H7 (cell line): ENCODE results near the gene AQP11. TPM values are rescaled to one million over a fixed set of nuclear protein-coding genes. Genes with fewer than 3 reads are reported as not detected.
"Not testable (repeated sequence)": the region's sequence is repeated elsewhere in the genome, so short reads cannot be mapped to it uniquely, and the experiment has no call there.

Experiments used
- DNase-seq: peaks from one replicate; pipeline ENCODE4 v3.0.0; 2012
- H3K27me3 ChIP-seq: 2 replicates; pipeline ENCODE4 v1.6.0; 2011; ENCODE audit warnings: mild to moderate bottlenecking, low read length; ENCODE audit not compliant: control insufficient read depth, insufficient read depth
- H3K36me3 ChIP-seq: replicated peaks from 2 replicates; pipeline ENCODE4 v1.5.1; 2011; ENCODE audit warnings: low read length; ENCODE audit not compliant: control insufficient read depth, insufficient read depth
- H3K4me3 ChIP-seq: 2 replicates; pipeline ENCODE4 v1.5.1; 2011; ENCODE audit warnings: low read depth, mild to moderate bottlenecking, control low read depth, low read length, moderate library complexity; ENCODE audit not compliant: insufficient read depth
- total RNA-seq: library from RNA; depleted of rRNA; stranded (reverse); fragments of >200 nt; shearing (Covaris generic); gene quantifications from 2 replicates; pipeline ENCODE4 v1.2.3, GENCODE V29; 2014

The AQP11 gene
- total RNA-seq, 1 experiment from 2014 or later: 2.0 TPM

GRCh38 chr11:77568916-77569675 lies 20.7 kb upstream of the AQP11 start:
- H3K27me3 ChIP-seq: no peaks in the 10 kb centered on the region
- no peaks in the 10 kb centered on the region for H3K36me3 ChIP-seq
- DNase-seq: no peak
- H3K4me3 ChIP-seq: no peak overlapping the region

GRCh38 chr11:77569676-77570070 lies 20.1 kb upstream of the AQP11 start:
- no peaks in the 10 kb centered on the region for H3K36me3 ChIP-seq
- H3K4me3 ChIP-seq: no peak overlapping the region
- H3K27me3 ChIP-seq: no peaks in the 10 kb centered on the region
- no peak for DNase-seq

DNA sequence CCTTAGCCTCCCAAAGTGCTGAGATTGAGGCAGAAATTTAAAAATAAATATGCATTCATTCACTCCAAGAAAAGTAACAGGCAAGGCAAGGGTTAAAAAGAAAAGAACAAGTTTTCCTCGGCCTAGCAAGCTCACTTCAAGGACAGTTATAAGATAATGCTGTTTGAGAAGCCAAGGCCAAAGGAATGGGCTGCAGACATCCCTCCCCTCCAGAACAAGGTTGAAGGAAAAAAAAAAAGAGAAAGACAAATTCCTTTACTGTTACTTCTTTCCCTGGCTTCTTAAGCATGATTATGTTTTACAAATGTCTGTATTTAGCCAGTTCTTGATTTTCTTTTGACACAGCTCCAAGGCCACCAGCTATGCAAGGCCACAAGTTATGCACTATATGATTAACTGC lies 18.9 kb upstream of the AQP11 start:
- H3K27me3 ChIP-seq, H3K36me3 ChIP-seq, DNase-seq, H3K4me3 ChIP-seq: not testable (repeated sequence)

DNA sequence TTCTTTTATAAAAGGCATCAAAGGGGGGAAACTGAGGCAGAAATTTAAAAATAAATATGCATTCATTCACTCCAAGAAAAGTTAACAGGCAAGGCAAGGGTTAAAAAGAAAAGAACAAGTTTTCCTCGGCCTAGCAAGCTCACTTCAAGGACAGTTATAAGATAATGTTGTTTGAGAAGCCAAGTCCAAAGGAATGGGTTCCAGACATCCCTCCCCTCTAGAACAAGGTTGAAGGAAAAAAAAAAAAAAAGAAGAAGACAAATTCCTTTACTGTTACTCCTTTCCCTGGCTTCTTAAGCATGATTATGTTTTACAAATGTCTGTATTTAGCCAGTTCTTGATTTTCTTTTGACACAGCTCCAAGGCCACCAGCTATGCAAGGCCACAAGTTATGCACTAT lies 14.3 kb upstream of the AQP11 start:
- not testable (repeated sequence) for DNase-seq

DNA sequence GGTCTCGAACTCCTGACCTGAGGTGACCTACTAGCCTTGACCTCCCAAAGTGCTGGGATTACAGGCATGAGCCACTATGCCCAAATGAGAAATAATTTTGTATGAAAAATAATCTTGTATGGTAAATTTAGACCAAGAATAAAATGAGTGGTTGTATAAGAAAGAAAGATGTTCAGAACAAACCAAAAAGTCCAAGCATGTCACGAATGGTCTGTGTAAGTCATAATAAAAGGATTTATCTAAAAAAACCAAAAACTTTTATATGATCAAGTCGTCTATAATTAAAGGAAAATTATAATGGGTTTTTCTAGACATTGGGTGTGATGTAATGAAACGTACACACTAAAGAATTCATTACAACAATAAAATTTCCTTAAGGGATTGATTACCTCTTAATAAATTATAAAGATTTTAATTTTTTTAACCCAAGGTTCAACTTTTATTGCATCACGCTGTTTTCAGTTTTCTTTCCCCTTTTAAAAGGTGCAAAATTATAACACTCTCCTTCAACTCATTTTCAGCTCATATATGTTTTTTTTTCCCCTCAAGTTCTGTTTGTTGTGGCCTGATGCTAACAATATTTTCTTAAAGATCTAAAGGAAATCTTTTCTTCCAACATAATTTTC lies 8.9 kb upstream of the AQP11 start:
- Histone ChIP-seq H3K27me3 (no peaks in the 10 kb centered on the region), H3K4me3 (no peak overlapping the region), H3K36me3 (no peaks in the 10 kb centered on the region)
- no peak for DNase-seq

More for the DNA sequence above, 14.3 kb upstream of the AQP11 start:
- H3K36me3 ChIP-seq, H3K4me3 ChIP-seq, H3K27me3 ChIP-seq: not testable (repeated sequence)

GRCh38 chr11:77589181-77589520 lies 602 bp upstream of the AQP11 start:
- Histone ChIP-seq H3K4me3 (peak overlapping the region; percentile 76), H3K36me3 (no peaks in the 10 kb centered on the region), H3K27me3 (no peaks in the 10 kb centered on the region; the same call in none of the 2 replicates)
- DNase-seq: no peak

GRCh38 chr11:77590194-77590782 lies 535 bp downstream of the AQP11 start:
- Histone ChIP-seq H3K27me3 (no peaks in the 10 kb centered on the region; the same call in none of the 2 replicates), H3K4me3 (peak overlapping the region; percentile 76), H3K36me3 (no peaks in the 10 kb centered on the region)
- DNase-seq: peak; percentile 65

DNA sequence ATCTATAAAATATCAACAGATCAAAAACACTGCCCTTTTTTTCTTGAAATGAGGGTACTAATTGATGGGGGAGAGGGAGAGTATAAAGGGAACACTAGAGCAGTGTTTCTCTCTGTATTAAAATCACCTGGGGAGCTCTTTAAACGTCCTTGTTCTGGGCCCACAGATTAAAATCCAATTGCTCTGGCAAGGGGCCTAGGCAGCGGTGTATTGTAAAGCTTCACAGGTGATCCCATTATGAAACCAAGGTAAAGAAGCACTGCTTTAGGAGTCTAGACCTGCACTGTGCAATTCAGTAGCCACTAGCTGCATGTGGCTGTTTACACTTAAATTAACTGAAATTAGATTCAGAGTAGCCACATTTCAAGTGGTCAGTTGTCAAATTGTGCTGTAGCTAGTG lies 3.0 kb downstream of the AQP11 start:
- H3K27me3 ChIP-seq: no peaks in the 10 kb centered on the region; the same call in none of the 2 replicates

GRCh38 chr11:77593883-77594282 lies 4.1 kb downstream of the AQP11 start:
- H3K4me3 ChIP-seq: no peak overlapping the region
- no peak for DNase-seq
- no peaks in the 10 kb centered on the region; the same call in none of the 2 replicates for H3K27me3 ChIP-seq
- no peaks in the 10 kb centered on the region for H3K36me3 ChIP-seq

More for the DNA sequence above, 3.0 kb downstream of the AQP11 start:
- no peaks in the 10 kb centered on the region for H3K36me3 ChIP-seq
- no peak for DNase-seq
- no peak overlapping the region for H3K4me3 ChIP-seq

GRCh38 chr11:77596626-77597025 lies 6.9 kb downstream of the AQP11 start:
- H3K36me3 ChIP-seq: peaks cover 1% of the 10 kb centered on the region; the same call in 1 of the 2 replicates
- DNase-seq: no peak
- no peaks in the 10 kb centered on the region for H3K27me3 ChIP-seq
- H3K4me3 ChIP-seq: no peak overlapping the region

GRCh38 chr11:77598195-77598594 lies 8.4 kb downstream of the AQP11 start:
- DNase-seq: no peak
- peaks cover 2% of the 10 kb centered on the region for H3K36me3 ChIP-seq
- H3K4me3 ChIP-seq: no peak overlapping the region
- H3K27me3 ChIP-seq: no peaks in the 10 kb centered on the region

DNA sequence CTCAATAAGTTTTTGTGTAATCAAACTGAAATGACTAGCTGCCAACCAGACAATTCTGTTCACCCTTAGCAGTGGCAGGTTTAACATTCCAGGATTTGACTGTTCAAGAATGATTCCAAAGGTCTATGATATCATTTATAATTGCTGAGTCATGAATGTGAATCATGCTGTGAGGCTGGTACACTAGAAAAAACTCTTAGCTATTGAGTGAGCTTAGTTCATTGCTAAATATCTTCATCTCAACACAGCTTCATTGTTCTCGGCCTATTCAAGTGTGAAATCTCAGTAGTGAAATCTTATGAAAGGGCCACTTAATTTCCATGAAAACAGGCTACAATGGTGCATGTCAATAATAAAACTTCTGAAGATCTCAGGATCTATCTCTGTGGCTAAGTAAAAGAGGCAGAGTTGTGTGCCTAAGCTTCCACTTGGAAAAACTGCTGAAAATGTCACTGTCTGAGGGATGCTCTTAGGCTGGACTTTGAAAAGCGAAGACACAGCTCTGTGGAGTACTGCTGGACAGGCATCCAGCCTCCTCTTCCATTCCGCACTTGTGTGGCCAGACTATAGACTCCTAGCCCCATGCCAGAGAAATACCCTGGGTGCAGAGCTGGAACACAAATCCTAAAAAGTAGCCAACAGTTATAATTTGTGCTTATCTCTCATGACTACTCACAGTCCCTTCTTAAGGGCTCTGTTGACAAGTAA lies 12.8 kb downstream of the AQP11 start:
- no peak for DNase-seq
- peaks cover 5% of the 10 kb centered on the region for H3K36me3 ChIP-seq
- no peaks in the 10 kb centered on the region for H3K27me3 ChIP-seq
- no peak overlapping the region for H3K4me3 ChIP-seq

DNA sequence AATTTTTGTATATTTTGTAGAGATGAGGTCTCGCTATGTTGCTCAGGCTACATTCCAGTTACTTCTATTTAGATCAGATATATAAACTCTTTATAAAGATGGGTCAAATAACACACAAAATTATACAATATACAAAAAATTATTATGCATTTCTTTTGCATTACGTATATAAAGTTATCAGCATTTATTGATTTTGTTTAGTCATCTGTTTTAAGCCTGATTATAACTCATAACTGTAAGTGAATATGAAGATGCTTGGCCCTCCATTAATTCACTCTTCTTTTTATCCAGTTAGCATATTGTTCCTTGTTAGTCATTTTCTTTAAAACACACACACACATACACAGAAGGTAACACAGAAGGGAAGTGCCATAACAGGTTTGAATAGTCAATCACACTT lies 14.5 kb downstream of the AQP11 start:
- Histone ChIP-seq H3K27me3 (no peaks in the 10 kb centered on the region), H3K36me3 (peaks cover 5% of the 10 kb centered on the region), H3K4me3 (no peak overlapping the region)
- DNase-seq: no peak

- Histone ChIP-seq H3K4me3 (no peak overlapping the region), H3K36me3 (peaks cover 11% of the 10 kb centered on the region), H3K27me3 (no peaks in the 10 kb centered on the region)
- no peak for DNase-seq
These were observed 19.5 kb downstream of the AQP11 start for GRCh38 chr11:77609234-77609633.
